ENCODE results near the gene ABHD16A.
A peak's percentile ranks its signal among the peaks of the same experiment; 100 is the strongest.

ABHD16A gene

DNA sequence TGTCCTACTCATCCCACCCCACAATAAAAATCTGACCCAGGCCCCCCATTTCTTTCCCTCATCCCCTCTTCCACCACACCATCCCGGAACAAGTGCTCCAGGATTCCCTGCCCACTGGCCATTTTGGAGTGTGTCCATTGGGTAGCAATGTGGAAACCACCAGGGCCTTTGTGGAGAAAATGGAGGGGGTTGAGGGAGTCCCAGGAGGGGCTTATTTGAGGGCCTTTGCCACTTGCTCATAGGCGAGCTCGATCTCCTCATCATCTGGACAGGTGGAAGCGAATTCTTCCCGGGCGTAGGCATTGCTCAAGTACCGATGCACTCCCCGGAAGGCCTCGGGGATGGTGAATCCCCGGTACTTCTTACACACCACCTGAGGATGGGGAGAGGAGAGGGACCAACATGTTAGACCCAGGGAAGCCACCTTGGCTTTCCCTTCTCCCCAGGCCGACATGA, 27.5 kb upstream of the ABHD16A start:
- DNase-seq, result no peak

DNA sequence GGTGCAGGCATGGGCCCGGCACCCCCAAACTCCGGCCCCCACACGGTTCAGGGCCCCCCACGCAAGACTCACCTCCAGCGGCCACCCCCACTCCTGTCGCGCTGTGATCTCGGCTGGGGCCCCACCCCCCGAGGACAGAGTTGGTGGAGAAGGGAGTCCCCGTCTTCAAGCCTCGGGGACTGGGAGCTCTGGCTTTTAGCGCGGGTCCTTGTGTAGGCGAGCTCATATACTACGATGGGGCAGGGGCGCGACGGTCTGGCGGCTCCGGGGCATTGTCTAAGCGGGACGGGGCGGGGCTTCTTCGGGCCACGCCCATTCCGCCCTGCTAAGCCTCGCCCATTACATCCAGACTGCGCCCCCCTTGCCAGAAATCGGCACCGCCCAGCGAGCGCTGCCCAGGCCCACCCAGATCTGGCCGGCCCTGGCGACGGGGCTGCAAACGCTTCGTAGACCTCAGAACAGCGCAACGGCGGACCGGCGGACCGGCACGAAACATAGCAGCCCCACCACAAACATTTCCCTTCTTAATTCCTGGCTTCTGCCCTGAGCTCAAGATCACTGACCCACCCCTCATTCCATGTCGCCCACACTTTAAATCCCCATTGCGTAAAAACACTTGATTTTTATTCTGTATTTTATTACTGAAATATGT, 27.0 kb upstream of the ABHD16A start:
- no peak for DNase-seq

DNA sequence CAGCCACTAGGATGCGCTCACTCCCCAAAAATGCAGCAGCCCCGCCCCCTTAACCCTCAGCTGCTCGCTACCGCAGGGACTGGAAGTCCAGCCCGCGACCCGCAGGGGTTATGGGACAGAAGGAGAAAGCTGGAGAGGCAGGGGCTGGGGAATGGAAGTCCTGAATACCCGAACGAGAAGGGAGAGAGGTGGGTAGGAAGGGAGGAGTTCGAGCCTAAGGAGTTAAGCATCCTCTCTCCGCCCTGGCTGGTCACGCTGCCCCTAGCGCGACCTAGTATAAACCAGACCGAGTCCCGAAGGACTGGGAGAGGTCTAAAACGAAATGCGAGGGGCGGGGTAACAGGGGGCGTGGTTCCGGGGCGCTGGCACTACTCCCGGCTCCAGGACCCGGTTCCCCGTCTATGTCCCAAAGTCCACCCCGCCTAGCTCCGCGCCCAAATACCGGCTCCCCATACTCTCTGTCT, 26.4 kb upstream of the ABHD16A start:
- no peak for DNase-seq

DNA sequence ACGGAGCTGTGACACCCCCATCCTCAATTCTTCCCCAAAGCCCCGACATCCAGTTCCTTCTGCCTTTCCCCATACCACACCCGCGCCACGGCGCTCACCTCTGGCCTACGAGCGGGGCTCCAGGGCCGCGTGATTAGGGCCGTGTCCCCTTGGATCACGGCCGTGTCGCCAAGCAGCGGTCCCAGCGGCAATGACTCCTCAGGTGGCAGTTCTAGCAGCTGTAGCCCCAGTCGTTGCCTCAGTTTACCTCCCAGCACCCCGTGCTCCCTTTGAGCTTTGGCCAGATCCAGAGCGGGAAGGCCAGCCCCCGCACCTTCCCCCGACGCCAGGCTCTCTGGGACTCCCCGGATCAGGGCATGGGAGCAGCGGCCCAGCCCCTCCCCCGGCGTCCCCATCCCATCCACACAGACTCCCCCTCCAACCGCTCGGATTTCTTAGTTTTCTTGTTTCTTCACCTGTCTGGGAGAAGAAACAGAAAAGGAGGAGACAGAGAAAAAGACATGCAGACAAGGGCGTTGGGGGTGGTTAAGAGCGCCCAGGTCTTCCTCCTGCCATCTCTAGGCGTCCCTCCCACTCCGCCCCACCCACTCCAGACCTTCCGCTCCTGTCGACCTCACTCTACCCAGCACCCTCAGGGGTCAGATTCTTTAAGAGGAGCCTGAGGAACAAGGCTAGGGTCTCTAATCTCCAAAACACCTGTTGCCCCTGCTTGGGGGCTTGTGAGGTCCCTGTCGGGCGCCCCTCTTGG, 25.8 kb upstream of the ABHD16A start, which contains the start of gene DDAH2:
TSS of gene DDAH2 (minus strand) at position 533 of the 748 bp plus-strand sequence. CDS start at position 395, 138 bp downstream.
- no peak for DNase-seq

DNA sequence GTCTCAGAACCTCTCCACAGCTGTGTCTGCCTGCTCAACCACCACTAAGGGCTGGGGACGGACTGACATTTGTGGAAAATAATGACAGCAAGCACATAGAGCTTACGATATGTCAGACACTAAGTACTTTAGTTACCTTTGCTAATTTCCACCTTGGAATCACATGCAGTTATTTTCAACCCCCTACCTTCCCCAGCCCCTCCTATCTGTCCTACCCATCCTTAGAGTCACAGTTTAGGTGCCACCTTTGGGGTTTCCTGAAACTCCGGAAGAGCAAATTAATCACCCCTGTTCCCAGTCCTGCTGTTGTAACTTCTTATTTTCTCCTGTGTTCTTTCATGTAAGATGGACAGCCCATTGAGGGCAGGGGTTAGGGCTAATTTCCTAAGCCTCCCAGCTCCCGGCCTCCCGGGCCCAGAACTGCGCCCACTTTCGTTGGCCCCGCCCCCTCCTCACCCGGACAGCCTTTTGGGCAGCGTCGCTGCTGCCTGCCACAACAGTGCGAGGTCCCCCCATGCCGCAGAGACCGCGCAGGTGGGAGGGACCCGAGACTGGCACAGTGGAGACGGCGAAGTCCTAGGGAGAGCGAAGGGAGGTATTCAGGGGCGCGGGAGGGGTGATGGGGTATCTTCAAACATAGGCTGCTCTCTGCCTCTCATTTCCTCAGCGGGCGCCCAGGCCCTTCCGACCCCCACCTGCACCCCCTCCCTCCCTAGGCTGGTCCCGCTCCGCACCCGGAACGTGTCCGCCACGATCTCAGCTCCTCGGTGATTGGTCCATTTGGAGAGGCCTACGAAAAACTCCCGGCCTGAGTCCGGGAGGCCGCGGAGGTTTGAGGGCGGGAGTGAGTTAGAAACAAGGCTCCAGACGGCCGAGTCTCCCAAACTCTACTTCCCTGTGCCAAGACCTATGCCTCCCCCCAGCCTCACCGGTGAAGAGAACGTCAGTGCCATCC, 24.9 kb upstream of the ABHD16A start:
- no peak for DNase-seq

DNA sequence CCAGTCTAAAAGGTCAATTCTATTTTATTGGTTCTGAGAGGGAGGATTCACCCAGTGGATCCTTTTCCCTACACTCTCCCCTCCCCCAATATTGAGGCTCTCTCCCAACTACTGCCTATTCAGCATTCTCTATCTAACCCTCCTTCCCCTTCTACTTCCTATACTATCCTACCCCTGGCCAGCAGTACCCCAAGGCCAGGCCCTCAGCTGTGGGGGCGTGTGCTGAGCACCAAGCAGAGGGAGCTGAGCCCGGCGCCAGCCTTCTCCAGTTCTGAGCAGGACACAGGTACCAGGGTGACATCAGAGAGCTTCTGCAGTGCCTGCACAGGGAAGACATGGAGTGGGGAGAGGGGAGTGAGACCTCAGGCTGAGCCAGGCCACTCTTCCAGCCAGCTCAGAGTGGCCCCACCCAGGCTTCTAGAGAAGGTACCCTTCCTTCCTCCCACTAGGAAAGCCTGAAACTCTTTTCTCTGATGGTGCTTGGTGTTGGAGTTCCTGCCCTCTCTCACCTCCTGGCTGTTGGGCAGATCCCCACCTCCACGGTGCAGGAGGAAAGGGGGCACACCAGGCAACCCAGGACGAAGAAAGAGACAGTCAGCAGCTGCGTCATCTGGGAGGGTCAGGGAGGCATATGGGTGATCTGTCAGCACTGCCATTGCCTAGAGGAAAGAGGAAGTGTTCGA, 24.1 kb upstream of the ABHD16A start:
- DNase-seq, result no peak

DNA sequence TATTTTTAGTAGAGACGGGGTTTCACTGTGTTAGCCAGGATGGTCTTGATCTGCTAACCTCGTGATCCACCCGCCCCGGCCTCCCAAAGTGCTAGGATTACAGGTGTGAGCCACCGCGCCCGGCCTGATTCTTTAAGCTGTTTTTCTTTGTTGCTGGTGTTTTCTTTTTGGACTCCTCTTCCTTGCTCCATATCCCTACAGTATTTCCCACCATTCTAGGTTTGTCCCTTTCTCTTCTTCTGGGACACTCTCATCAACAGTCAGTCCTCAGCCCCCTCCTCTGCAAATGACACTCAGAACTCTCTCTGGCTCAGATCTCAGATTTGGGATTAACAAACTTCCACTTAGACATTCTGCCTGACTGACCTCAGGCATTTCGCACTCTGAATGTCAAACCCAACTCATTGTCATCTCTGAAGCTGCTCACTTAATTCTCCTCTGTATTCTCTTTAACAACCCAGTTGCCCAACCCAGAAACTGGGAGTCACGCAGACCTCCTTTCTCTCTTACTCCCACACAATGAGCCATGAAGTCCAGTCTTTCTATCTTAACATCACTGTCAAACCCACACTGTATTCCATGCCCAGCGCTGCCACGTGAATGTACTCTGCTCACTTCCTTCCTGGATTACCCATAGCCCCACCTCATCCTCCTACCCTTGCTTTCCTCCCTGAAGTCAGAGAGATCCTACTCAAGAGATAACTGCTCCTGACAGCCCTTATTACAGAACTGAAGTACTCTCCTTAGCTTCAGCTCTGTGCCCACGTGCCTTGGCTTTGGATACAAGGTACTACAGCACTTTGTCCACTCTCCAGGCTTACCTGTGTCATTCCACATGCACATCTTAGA, 22.6 kb upstream of the ABHD16A start:
- no peak for DNase-seq

DNA sequence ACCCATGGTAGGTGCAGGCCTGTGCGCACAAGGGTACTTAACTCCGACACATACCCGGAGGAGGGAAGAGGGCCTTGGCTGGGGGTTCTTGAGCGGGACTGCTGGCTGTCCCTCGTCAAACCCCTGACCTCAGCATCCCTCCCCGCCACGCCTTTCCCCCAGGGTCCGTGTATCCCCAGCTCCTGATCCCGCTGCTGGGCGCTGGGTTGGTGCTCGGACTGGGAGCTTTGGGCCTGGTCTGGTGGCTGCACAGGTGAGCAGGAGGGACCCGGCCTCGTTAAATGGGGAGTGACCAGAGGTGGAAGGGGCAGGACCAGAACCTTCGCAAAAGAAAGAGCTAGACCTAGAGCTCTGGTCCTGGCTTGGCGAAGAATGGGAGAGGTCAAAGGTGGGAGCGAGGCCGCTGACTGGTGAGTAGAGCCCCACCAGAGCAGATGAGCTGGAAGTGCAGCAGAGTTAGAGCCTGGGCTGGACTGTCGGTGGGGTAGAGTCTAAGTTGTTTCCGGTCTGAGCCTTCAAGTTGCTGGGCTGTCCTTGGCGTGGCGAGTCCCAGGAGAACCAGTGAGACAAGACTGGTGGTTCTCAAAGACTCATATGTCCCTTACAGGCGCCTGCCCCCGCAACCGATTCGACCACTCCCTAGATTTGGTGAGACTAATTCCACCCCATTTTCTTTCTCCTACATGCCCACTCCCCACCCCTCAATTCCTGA, 21.0 kb upstream of the ABHD16A start:
- no peak for DNase-seq

DNA sequence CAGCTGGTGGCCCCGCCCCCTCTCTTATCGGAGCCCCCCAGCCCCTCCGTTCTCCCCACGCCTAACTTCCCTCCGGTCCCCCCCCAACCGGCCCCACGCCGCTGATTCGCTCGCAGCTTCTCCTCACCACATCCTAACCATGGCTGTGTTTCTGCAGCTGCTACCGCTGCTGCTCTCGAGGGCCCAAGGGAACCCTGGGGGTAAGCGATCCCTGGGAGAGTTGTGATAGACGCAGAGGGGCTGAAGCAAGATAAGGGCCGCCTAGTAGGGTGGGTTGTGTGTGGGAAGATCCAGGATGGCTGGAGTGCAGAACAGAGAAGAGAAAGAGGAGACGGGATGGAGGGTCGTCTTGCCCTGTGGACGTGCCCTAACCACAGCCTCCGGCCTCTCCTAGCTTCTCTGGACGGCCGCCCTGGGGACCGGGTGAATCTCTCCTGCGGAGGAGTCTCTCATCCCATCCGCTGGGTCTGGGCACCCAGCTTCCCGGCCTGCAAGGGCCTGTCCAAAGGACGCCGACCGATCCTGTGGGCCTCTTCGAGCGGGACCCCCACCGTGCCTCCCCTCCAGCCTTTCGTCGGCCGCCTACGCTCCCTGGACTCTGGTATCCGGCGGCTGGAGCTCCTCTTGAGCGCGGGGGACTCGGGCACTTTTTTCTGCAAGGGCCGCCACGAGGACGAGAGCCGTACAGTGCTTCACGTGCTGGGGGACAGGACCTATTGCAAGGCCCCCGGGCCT, 20.3 kb upstream of the ABHD16A start, which contains the start of gene MPIG6B:
TSS of gene MPIG6B (plus strand) at position 129 of the 735 bp plus-strand sequence. CDS start at position 140, 11 bp downstream.
- no peak for DNase-seq

DNA sequence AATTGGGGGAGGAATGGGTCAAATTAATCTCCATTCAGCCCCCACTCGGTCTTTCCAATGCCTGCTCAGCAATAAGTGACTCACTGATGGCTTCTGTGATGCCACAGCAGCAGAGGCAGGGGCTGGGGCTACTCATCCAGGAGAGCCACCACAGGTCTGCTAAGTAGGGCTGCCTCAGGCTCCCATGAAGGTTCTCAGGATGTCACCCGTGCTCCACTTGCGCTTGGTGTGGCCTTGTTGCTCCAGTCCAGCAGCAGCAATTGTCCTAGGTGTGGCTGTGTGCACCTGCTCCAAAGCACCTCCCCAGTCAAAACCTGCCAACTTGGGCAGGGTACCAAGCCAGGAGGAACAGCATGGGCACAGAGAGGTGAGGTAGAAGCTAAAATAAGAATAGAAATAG, 19.0 kb upstream of the ABHD16A start:
- no peak for DNase-seq

DNA sequence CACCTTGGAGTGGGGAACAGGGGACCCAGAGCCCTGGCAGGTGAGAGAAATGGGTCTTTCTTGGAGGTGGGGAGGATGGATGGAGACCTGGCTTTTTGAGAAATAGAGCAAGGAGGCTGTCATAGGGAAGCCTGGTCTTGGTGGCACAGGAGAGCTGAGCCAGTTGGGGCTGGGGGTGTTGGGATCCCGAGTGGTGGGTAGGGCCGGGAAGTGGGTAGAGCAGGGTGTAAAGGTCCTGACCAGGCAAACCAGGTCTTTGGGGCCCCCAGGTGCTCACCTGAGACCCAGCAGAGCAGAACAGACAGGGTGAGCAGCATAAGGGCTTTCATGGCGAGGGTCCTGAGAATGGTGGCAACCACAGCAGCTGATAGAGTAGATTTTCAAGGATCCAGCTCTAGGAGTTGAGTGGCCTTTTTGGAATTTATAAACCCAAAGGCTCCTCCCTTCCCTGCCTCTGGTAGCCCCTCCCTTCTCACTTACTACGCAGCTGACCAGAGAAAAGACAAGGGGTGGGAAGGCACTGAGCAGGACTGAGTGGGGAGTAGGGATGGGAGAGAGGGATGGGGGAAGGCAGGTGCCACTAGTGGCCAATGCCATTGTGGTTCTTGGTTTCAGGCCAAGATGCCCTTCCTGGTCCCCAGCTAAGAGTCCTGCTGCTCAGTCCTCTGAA, 18.4 kb upstream of the ABHD16A start, which contains the start of gene LY6G6C:
TSS of gene LY6G6C (minus strand) at position 396 of the 670 bp plus-strand sequence. CDS start at position 329, 67 bp downstream.
- no peak for DNase-seq

DNA sequence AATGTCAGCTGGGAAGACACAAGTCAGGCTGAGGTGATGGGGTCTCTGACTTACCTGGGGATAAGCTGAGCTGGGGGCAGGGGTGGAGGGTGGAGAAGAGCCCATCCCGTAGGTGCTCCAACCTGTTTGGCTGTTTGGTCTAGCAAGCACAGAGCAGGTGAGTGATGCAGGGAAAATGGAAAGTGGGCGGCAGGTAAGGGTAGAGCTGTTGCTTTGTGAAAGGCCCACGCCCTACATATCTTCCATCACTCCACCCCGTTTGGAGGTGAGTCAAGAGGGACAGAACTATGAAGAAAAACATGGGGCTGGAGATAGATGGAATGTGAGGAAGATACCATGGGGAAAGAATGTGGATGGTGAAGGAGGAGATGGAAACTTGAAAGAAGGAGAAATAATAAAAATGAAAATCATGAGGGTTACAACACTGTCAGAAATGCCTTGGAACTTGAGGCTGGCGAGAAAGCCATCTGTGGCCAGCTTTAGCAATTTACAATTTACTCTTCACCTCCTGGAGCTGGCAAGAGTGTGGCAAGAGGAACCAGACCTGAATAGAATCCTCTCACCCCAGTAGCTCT, 17.2 kb upstream of the ABHD16A start:
- no peak for DNase-seq

DNA sequence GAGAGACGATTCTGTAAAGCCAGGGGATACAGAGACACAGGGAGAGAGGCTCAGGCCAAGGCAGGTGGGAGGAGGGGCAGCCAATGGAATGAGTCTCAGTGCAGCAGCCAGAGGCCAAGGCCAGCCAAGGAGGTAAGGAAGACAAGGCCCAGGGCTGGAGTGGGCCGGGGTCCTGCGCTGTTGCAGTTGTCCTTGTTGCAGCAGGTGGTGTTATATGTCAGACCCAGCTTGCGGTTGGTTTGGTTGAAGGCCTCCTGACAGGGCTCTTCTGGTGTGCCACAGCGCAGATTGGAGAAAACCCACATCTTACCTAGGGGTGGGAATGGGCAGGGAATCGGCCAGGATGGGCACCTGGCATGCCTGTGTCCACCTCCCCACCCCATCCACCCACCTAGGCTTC, 15.9 kb upstream of the ABHD16A start:
- no peak for DNase-seq

DNA sequence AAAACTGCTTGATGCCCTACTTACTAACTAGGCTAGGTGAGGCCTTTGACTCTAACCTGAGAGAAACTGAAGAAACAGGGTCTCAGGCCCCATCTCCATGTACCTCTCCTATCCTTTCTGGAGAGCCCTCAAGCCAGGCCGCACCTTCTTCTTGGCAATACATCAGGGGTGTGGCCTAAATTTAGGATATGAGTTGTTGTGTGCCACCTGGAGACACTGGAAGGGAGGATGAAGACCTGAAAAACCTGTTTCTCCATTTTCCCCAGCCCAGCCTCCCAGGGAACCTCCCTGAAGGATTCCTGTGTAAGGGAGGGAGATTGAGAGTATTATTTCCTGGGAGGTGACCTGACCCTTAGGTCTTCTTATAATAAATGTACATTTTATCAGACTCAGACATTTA, 15.1 kb upstream of the ABHD16A start:
- DNase-seq, result peak; percentile 94

DNA sequence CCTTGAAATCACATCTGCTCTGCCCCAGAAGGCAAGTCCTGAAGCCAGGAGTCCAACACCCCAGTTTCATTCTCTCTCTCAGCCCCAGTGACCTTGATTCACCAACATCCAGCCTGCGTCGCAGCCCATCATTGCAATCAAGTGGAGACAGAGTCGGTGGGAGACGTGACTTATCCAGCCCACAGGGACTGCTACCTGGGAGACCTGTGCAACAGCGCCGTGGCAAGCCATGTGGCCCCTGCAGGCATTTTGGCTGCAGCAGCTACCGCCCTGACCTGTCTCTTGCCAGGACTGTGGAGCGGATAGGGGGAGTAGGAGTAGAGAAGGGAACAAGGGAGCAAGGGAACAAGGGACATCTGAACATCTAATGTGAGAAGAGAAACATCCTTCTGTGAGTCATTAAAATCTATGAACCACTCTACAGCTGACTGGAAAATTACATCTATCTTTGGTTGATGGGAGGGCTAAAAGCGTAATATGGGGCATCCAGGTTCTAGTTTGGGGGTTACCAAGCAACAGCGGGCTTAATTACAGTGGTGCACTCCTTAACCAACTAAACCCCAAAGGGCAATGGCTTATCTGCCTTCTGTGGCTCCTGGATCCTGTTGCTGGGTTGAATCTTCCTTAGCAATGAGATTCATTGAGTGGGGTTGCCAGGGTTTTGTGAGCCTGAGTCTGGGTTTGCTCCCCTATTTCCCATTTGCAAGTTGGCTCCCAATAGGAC, 14.5 kb upstream of the ABHD16A start:
- DNase-seq, result peak; percentile 64

DNA sequence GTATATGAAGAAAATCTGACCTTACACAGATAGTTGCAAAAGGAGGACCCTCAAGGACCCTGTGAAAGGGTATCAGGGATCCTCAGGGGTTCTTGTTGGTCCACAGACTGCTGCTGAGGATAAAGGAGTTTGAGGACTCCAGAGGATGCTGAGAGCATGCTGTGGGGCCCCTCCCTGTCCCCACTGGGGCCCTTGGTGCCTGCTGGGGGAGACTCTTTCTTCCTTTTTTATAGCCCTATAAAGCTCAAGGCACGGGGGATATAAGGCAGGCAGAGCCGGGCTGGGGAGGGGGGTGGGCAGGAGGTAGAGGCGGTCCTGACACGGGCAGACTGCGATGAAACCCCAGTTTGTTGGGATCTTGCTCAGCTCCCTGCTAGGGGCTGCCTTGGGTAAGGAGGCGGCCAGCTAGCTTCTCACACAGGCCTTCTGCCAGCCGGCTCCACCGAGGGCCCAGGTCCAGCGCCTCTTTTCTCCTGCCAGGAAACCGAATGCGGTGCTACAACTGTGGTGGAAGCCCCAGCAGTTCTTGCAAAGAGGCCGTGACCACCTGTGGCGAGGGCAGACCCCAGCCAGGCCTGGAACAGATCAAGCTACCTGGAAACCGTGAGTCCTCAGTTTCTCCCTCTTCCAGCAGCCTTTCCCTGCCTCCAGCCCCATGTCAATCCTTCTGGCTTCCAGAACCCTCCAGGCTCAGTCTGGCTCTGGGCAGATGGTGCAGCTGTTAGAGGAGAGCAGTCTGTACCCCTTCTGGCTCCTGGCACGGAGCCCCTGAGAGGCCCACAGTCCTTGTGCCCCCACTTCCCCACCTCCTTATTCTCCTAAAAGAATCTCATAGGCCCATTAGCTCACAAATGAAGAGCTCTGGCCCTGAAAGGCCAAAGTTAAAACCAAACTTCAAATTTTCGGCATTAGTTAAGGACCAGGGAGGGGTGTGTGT, 12.2 kb upstream of the ABHD16A start, which contains the start of gene LY6G6D:
TSS of gene LY6G6D (plus strand) at position 327 of the 937 bp plus-strand sequence. CDS start at position 335, 8 bp downstream.
- no peak for DNase-seq
